WTC11 (cell line): Measurements from ENCODE around the gene TRAPPC14.

Experiments used
- ARID4B ChIP-seq: sonication (generic); formaldehyde crosslinking; IDR thresholded peaks from 2 replicates; pipeline ENCODE4 v1.8.0; 2023; ENCODE audit warnings: missing genetic modification reagents, mild to moderate bottlenecking, borderline replicate concordance
- CTCF ChIP-seq: fragments of 200-600 bp; IDR thresholded peaks from 2 replicates; pipeline ENCODE4 v1.8.0; 2022; ENCODE audit warnings: antibody characterized with exemption
- MAX ChIP-seq: sonication (generic); formaldehyde crosslinking; IDR thresholded peaks from 2 replicates; pipeline ENCODE4 v1.8.0; 2022; ENCODE audit warnings: mild to moderate bottlenecking, missing genetic modification reagents
- ZNF232 ChIP-seq: sonication (generic); formaldehyde crosslinking; IDR thresholded peaks from 2 replicates; pipeline ENCODE4 v1.8.0; 2022; ENCODE audit warnings: mild to moderate bottlenecking, missing genetic modification reagents

- TF ChIP-seq CTCF: no peak
- no peak for TF ChIP-seq MAX (CRISPR knock-in tag)
- TF ChIP-seq ZNF232 (CRISPR knock-in tag): no peak
- no peak for TF ChIP-seq ARID4B (CRISPR knock-in tag)
These were observed 16.1 kb upstream of the TRAPPC14 start for GRCh38 chr7:100174582-100174981.
